GM20000 (cell line): Measurements from ENCODE around the gene PROX2.
A peak's percentile ranks its signal among the peaks of the same experiment; 100 is the strongest.

Experiments
- DNase-seq: peaks from one replicate; pipeline ENCODE4 v3.0.0; 2012; ENCODE audit warnings: low spot score
- CTCF ChIP-seq: IDR thresholded peaks from 2 replicates; pipeline ENCODE4 v1.5.1; 2012; ENCODE audit warnings: mild to moderate bottlenecking, control low read depth; ENCODE audit errors: extremely low read depth, missing control alignments

Gene PROX2

GRCh38 chr14:74919421-74920165, 43.6 kb upstream of the PROX2 start:
- DNase-seq = no peak
- TF ChIP-seq CTCF = no peak

- DNase-seq = no peak
- TF ChIP-seq CTCF = no peak
Measured at GRCh38 chr14:74918380-74918779, 42.4 kb upstream of the PROX2 start.

- TF ChIP-seq CTCF = no peak
- no peak for DNase-seq
Measured at GRCh38 chr14:74917646-74918081, 41.7 kb upstream of the PROX2 start.

GRCh38 chr14:74917178-74917543, 41.2 kb upstream of the PROX2 start:
- no peak for DNase-seq
- no peak for TF ChIP-seq CTCF

- no peak for TF ChIP-seq CTCF
- no peak for DNase-seq
Measured at GRCh38 chr14:74915826-74916225, 39.9 kb upstream of the PROX2 start.

GRCh38 chr14:74915426-74915825, 39.5 kb upstream of the PROX2 start:
- TF ChIP-seq CTCF = no peak
- DNase-seq = no peak

GRCh38 chr14:74913986-74914573, 38.1 kb upstream of the PROX2 start:
- TF ChIP-seq CTCF = peak; percentile 36
- peak; percentile 71 for DNase-seq
